ENCODE results near the gene ATRIP. TPM values are rescaled to one million over a fixed set of nuclear protein-coding genes. Genes with fewer than 3 reads are reported as not detected.
"Not testable (repeated sequence)": the region's sequence is repeated elsewhere in the genome, so short reads cannot be mapped to it uniquely, and the experiment has no call there.

Gene ATRIP
- 7.8 and 10.4 TPM in 2 replicates for total RNA-seq
- 6.5 TPM for polyA plus RNA-seq (2012)

- DNase-seq (ENCODE audit: low read depth) = peak; percentile 91
Measured at GRCh38 chr3:48446425-48447193, at the start of gene ATRIP. Gene ATRIP (plus strand): TSS chr3:48446737. CDS start chr3:48446846, 109 bp downstream.

DNA sequence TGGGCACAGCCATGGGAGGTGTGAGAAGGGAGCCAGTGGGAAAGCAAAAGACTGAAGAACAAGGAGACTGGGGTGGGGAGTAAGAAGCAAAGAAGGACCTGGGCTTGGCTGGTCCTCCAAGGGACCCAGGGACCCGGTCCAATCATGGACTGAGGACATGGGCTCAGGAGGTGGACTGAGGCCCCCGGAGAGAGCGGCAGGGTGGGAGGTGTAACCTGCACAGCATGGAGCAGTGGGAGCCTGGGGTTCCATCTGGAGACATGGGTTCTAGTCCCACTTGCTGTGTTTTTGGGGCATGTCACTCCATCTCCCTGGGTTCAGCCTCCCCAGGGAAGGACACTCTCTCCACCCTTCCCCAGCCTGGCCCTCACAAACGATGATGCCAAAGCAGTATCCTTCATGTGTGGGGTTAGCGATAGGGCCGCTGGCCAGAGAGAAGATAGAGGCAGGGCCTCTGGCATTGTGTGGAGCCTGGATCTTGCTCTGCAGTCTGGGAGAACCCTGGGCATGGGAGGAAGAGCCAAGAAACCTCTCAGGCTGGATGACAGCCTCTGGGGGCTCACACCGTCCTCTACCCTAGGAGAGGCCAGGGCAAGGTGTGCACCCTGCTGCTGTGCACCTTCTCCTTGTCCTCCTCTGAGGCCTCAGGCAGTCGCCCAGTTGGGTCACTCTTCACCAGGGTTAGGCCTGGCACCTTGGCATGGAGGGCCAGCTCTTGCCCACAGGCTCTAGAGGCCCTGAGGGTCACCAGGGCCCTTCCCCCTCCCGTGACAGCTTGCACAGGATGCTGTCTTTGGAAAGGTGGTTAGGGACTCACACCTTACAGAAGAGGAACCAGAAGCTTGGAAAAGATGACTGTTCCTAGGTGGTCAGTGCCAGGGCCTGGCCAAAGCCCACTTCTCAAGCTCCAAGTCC lies 48.5 kb upstream of the ATRIP start:
- DNase-seq (ENCODE audit: low read depth) = no peak

- DNase-seq (ENCODE audit: low read depth) = no peak
Measured at GRCh38 chr3:48398701-48399386, 47.7 kb upstream of the ATRIP start.

DNA sequence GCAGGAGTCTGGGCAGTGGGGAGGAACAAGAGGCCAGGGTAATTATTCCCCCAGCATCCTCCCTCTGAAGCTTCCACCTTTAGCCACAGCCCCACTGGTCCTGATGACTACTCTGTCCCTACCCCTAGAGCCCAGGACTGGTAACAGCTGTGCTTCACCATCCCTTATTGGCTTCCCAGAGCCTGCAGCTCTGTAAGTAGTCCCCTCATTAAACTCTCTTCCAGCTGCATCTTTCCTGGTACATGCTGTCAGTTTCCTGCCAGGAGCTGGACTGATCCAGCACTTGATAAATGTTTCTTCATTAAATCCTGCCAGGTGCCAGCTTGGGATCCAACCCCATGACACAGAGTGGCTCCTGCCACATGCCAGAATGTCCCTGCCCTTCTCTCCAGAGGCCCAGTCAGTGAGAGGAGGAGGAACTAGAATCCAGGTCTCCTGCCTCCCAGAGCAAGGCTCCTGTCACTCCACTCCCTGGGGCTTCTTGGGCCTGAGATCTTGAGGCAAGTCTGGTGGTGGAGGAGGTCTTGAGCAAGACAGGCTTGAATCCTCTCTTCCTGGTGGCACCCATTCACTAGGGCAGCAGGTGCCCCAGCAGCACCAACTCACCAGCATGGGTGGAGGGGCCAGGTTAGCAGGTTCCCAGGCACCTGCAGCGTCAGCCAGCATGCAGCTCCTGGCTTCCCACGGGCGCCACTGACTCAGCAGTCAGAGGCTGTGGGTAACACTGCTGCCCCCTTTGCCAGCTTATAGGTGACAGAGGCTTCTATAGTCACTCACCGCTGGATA lies 47.0 kb upstream of the ATRIP start:
- peak; percentile 13 for DNase-seq (ENCODE audit: low read depth)

DNA sequence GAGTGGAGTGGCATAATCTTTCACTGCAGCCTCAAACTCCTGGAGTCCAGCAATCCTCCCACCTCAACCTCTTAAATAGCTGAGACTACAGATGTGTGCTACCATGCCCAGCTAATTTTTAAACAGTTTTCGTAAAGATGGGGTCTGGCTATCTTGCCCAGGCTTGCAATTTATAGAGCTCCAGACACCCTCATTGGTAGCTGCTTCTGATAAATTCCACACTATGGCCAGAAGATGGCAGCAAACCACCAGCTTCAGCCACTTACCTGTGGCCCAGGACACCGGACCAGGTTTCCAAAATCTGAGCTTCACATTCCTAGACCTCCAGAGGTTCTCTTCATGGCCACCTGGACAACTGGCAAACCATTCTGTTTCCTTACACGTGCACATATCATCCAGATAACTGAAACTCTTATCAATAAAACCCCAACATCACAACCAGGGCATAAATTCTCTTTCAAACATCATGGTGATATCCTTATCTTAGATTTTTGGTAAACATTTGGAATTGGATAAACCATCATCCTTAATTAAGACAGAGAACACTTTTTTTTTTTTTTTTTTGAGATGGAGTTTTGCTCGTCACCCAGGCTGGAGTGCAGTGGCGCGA lies 45.6 kb upstream of the ATRIP start:
- DNase-seq (ENCODE audit: low read depth) = peak; percentile 69

GRCh38 chr3:48401434-48401901 lies 45.1 kb upstream of the ATRIP start:
- DNase-seq (ENCODE audit: low read depth) = not testable (repeated sequence)

DNA sequence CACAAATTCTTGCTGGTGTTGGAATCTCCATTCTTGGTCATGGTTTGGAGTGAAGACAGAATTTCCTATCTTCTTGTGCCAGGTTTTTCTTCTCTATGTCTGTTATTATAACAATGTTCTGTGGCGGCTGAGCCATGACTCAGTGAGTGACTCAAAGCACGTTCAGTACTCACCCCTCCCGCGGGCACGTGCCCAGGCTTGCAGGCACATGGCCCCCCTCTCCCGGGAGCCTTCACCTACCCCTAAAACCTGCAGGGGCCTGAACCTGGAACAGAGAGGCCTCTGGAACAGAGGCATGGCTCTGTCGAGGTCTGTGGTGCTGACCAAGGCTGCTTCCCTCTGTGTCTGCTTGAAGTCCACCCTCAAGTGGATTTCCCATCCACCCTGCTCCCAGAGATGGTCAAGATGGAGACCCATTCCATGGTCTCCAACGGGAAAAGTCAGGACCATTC lies 44.2 kb upstream of the ATRIP start:
- DNase-seq (ENCODE audit: low read depth) = peak; percentile 85

DNA sequence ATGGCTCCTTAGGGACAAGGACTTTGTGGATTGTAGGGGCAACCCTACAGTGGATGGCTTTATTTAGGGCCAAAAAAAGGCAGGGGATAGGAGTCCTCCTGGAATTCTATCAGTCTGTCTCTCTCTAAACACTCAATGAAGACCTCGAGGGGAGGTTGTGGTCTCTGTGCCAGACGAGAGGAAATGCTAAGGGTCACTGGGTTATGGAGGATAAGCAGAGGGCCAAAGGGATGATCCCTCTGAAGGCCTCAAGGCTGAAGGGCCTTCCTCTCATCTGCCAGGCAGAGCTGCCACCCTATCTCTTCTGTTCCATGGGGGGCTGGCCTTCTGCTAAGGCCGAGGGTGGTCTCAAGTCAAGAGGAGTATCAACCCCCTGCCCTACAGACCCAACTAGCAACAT lies 43.6 kb upstream of the ATRIP start:
- DNase-seq (ENCODE audit: low read depth) = no peak

- DNase-seq (ENCODE audit: low read depth) = no peak
Measured at GRCh38 chr3:48403533-48404439, 42.8 kb upstream of the ATRIP start.

GRCh38 chr3:48404440-48405342 lies 41.8 kb upstream of the ATRIP start:
- no peak for DNase-seq (ENCODE audit: low read depth)

GRCh38 chr3:48405343-48405881 lies 41.1 kb upstream of the ATRIP start:
- no peak for DNase-seq (ENCODE audit: low read depth)

- DNase-seq (ENCODE audit: low read depth) = no peak
Measured at GRCh38 chr3:48405971-48406370, 40.6 kb upstream of the ATRIP start.

DNA sequence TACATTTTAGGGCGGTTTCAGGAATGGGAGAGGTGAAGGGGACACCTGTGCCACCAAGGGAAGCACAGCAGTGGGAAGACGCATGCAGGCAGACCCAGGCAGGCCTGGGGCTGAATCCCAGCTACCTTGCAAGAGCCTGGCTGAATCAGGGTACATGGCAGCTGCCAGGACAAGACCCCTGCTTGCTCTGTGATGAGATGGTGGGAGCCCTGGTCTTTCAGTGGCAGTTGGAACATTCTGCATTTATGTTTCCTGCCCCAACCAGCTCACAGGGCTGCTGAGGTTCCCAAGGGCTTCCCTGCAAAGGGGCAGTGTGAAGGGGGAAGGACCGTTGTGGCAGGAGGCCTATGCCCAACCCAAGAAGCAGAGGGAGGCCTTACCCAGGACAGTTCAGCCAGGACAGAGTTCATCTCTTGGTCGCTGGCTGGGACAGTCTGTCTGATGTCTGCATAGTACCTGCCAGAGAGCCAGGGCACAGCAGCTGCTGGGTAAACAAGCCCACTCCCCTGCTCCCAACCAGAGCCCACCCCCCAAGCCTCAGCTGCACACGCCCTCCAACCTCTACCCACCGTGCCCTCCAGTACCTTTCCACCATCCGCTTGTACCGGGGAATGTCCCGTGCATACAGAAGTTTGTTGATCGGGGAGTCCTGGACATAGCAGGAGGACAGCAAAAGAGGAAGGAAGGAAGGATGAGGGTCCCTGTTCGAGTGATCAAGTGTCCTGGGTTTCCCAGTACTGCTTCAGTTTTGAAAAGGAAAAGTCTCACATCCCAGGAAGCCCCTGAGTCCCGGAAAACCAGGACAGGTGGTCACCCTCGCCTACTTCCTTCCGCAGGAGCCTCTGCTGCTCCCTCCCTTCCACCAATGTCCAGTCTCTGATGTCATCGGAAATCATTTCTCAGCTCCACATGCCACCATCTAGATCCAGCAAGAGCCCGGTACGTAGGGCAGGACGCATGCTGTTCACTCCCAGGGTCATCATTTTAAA lies 39.8 kb upstream of the ATRIP start:
- DNase-seq (ENCODE audit: low read depth) = no peak

DNA sequence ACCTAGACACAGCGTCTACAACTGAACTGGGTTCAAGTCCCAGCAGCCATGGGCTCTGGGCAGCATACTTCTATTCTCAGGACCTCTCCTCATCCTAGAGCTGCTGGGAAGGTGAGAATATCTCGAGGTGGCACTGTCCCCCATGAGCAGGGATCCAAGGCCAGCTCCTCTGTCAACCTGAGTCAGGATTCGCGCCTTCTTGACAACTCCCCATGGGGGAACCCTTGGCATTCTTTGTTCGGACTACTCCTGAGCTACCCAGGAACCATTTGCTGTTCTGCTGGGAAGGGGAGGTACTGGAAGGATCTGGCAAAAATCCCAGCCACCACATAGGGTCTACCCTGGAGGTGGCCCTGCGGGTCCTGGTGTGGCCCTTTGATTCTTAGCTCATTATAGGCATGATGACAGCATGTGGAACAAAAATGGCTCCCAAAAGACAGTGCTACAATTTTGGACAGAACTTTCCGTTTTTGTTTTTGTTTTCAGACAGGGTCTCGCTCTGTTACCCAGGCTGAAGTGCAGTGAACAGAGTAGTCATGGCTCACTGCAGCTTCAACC lies 38.9 kb upstream of the ATRIP start:
- DNase-seq (ENCODE audit: low read depth) = no peak

DNA sequence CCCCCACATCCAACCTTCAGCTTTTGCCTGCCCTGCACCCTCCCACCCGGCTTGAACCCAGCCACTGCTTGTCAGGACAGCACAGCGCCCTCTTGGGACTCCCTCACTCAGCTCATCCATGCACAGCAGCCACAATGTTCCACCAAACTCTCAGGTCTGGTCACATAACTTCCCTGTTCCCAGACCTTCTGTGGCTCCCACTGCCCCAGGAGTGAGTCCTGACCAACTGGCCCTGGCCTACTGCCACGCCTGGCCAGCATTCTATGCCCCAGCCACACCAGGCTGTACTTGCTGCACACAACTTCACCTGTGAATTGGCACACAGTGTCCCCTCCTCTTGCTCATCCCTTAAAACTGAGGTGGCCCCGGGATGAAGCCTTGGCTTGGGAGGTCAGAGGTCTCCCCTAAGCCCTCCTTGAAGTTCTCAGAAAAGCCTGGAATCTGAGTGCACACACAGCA lies 37.7 kb upstream of the ATRIP start:
- DNase-seq (ENCODE audit: low read depth) = no peak
